ENCODE measurements around the gene RIPOR1. TPM values are rescaled to one million over a fixed set of nuclear protein-coding genes. Genes with fewer than 3 reads are reported as not detected.

RIPOR1 gene
- total and polyA plus RNA-seq, 8 donors: 31.8 to 53.8 (median 36.2) TPM

- no peak overlapping the region for H3K4me3 ChIP-seq
- FAIRE-seq: no peak
- TF ChIP-seq CTCF (IDR thresholded peaks at IDR 0.05): no peak
- DNase-seq: no peak
- 85 to 92% methylated on average over 8 of the region's 8 CpGs for WGBS, 2 donors
- no peaks in the 10 kb centered on the region for H3K27me3 ChIP-seq
- no peak for ATAC-seq
- no peak overlapping the region for H3K27ac ChIP-seq
- H3K9me3 ChIP-seq: no peaks in the 10 kb centered on the region
- intact Hi-C loops (cut with DNase I): no loop called here
- no peaks in the 10 kb centered on the region for H3K36me3 ChIP-seq
- peaks cover 13 to 17% (median 14%) of the 10 kb centered on the region in 3 donors for H3K4me1 ChIP-seq
Measured at GRCh38 chr16:67565470-67566100, 37.0 kb downstream of the RIPOR1 start.

- H3K4me1 ChIP-seq: no peaks in the 10 kb centered on the region
- H3K36me3 ChIP-seq: no peaks in the 10 kb centered on the region
- intact Hi-C loops (cut with DNase I): no loop called here
- no peaks in the 10 kb centered on the region for H3K27me3 ChIP-seq
- no peak overlapping the region for H3K27ac ChIP-seq
- H3K4me3 ChIP-seq: no peak overlapping the region
- no peaks in the 10 kb centered on the region for H3K9me3 ChIP-seq
- DNase-seq: no peak
- no peak for ATAC-seq
- no peak for FAIRE-seq
- TF ChIP-seq CTCF (IDR thresholded peaks at IDR 0.05): no peak
- WGBS, 2 donors: 85 to 89% methylated on average over 2 of the region's 2 CpGs
Measured at GRCh38 chr16:67571464-67571863, 42.8 kb downstream of the RIPOR1 start.

GRCh38 chr16:67571981-67572431, 43.4 kb downstream of the RIPOR1 start:
- ATAC-seq: no peak

GRCh38 chr16:67579686-67580085, 51.1 kb downstream of the RIPOR1 start:
- ATAC-seq (no peak), DNase-seq (no peak), FAIRE-seq (no peak)
- Histone ChIP-seq H3K9me3 (no peaks in the 10 kb centered on the region), H3K4me3 (no peak overlapping the region), H3K4me1 (no peaks in the 10 kb centered on the region), H3K27ac (no peak overlapping the region), H3K27me3 (no peaks in the 10 kb centered on the region), H3K36me3 (no peaks in the 10 kb centered on the region)
- 78 to 81% methylated on average over 4 of the region's 4 CpGs for WGBS, 2 donors
- intact Hi-C loops (cut with DNase I): no loop called here
- TF ChIP-seq CTCF (IDR thresholded peaks at IDR 0.05): no peak

More at GRCh38 chr16:67571981-67572431, 43.4 kb downstream of the RIPOR1 start:
- Histone ChIP-seq H3K27ac (no peak overlapping the region), H3K27me3 (no peaks in the 10 kb centered on the region), H3K9me3 (no peaks in the 10 kb centered on the region), H3K4me3 (no peak overlapping the region), H3K36me3 (no peaks in the 10 kb centered on the region), H3K4me1 (no peaks in the 10 kb centered on the region)
- no peak for FAIRE-seq
- intact Hi-C loops (cut with DNase I): no loop called here
- 58 to 69% methylated on average over 4 of the region's 4 CpGs for WGBS, 2 donors
- no peak for TF ChIP-seq CTCF (IDR thresholded peaks at IDR 0.05)
- no peak for DNase-seq

GRCh38 chr16:67580202-67580601, 51.6 kb downstream of the RIPOR1 start:
- H3K27me3 ChIP-seq: no peaks in the 10 kb centered on the region
- FAIRE-seq: no peak

More at GRCh38 chr16:67580202-67580601, 51.6 kb downstream of the RIPOR1 start:
- no peaks in the 10 kb centered on the region for H3K4me1 ChIP-seq
- DNase-seq (no peak), ATAC-seq (no peak)
- no peaks in the 10 kb centered on the region for H3K9me3 ChIP-seq
- 97 to 98% methylated on average over 4 of the region's 4 CpGs for WGBS, 2 donors
- no peaks in the 10 kb centered on the region for H3K36me3 ChIP-seq
- intact Hi-C loops (cut with DNase I): no loop called here
- no peak overlapping the region for H3K4me3 ChIP-seq
- no peak for TF ChIP-seq CTCF (IDR thresholded peaks at IDR 0.05)
- H3K27ac ChIP-seq: no peak overlapping the region
